Suprapubic skin (tissue), 3 donors: ENCODE results near the gene TMEM170B.

Experiments
- POLR2AphosphoS5 ChIP-seq, 3 donors: sonication (generic); formaldehyde crosslinking; IDR thresholded peaks; one replicate each; pipeline ENCODE4 v1.6.1; 2017; ENCODE audit warnings: antibody characterized with exemption in 3 of 3
- TF ChIP-seq, protein P1 (sequence below), 2 donors: fragments of 200-600 bp in 1 of 2; fragments of 450-650 bp in 1 of 2; sonication (generic) in 1 of 2; IDR thresholded peaks; one replicate each; pipeline ENCODE4 v1.5.1; 2016 to 2019; ENCODE audit warnings: antibody characterized with exemption in 2 of 2, mild to moderate bottlenecking in 1 of 2, moderate library complexity in 1 of 2

DNA sequence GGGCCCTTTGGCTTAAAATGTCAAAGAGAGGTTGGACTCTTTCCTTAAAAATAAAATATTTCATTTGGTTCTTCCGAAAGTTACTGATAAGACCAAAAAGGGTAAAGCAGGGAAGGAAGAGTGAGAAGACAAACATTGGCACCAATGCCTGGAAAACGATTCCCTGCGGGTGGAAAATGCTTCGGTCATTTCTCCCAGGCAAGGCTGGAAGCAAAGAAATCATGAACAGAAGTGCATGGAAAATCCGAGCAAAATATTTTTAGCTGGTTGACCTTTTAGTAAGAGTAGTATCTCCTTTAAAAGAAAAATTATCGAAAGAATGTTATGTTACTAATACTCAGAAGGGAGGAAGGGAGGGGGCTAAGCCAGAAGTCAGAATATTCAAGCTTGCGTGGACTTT lies 62.7 kb downstream of the TMEM170B start:
- TF ChIP-seq, protein P1, sequence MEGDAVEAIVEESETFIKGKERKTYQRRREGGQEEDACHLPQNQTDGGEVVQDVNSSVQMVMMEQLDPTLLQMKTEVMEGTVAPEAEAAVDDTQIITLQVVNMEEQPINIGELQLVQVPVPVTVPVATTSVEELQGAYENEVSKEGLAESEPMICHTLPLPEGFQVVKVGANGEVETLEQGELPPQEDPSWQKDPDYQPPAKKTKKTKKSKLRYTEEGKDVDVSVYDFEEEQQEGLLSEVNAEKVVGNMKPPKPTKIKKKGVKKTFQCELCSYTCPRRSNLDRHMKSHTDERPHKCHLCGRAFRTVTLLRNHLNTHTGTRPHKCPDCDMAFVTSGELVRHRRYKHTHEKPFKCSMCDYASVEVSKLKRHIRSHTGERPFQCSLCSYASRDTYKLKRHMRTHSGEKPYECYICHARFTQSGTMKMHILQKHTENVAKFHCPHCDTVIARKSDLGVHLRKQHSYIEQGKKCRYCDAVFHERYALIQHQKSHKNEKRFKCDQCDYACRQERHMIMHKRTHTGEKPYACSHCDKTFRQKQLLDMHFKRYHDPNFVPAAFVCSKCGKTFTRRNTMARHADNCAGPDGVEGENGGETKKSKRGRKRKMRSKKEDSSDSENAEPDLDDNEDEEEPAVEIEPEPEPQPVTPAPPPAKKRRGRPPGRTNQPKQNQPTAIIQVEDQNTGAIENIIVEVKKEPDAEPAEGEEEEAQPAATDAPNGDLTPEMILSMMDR (IDR thresholded peaks at IDR 0.05) = no peak
- TF ChIP-seq POLR2AphosphoS5 (IDR thresholded peaks at IDR 0.05) = no peak
